DND-41 (cell line): ENCODE results near the gene MRPL17.

Source experiments
- ATAC-seq: fragments of 200-7000 bp; cut with Tn5 transposase; 3 replicates; pipeline ENCODE4 v1.9.1; 2021; ENCODE audit warnings: low read depth; ENCODE audit not compliant: insufficient read depth
- DNase-seq: peaks from one replicate; pipeline ENCODE4 v3.0.0-alpha.2; 2020
- H2AFZ ChIP-seq: 2 replicates; pipeline ENCODE4 v1.6.0; 2012; ENCODE audit warnings: low read depth, low read length
- H3K27ac ChIP-seq: 2 replicates; pipeline ENCODE4 v1.5.1; 2012; ENCODE audit warnings: low read length, inconsistent platforms
- H3K27me3 ChIP-seq: fragments of 200-600 bp; sonication (generic); 2 replicates; pipeline ENCODE4 v1.6.0; 2012; ENCODE audit warnings: low read length, mild to moderate bottlenecking, inconsistent platforms; ENCODE audit not compliant: insufficient read depth, poor library complexity
- H3K36me3 ChIP-seq: 2 replicates; pipeline ENCODE4 v1.5.1; 2012; ENCODE audit warnings: low read length, inconsistent platforms; ENCODE audit not compliant: insufficient read depth
- H3K4me1 ChIP-seq: 2 replicates; pipeline ENCODE4 v1.5.1; 2012; ENCODE audit warnings: mild to moderate bottlenecking, low read length; ENCODE audit not compliant: insufficient read depth
- H3K4me2 ChIP-seq: 2 replicates; pipeline ENCODE4 v1.6.0; 2012; ENCODE audit warnings: mild to moderate bottlenecking, moderate library complexity, low read length, inconsistent platforms; ENCODE audit not compliant: insufficient read depth
- H3K4me3 ChIP-seq, 2 experiments: fragments of 200-600 bp in 1 of 2; shearing (Covaris generic) in 1 of 2; 2 replicates each; pipeline ENCODE4 v1.5.1; 2012 to 2016; ENCODE audit warnings: inconsistent platforms in 2 of 2, low read length in 2 of 2, mild to moderate bottlenecking in 2 of 2, low read depth in 1 of 2, moderate library complexity in 1 of 2
- H3K79me2 ChIP-seq: 2 replicates; pipeline ENCODE4 v1.6.0; 2012; ENCODE audit warnings: low read length, inconsistent platforms; ENCODE audit not compliant: insufficient read depth
- H3K9ac ChIP-seq: 2 replicates; pipeline ENCODE4 v1.6.0; 2012; ENCODE audit warnings: low read depth, mild to moderate bottlenecking, inconsistent platforms, low read length, moderate library complexity
- H3K9me3 ChIP-seq: 2 replicates; pipeline ENCODE4 v1.5.1; 2012; ENCODE audit warnings: low read length, moderate library complexity, mild to moderate bottlenecking, inconsistent platforms; ENCODE audit not compliant: insufficient read depth, severe bottlenecking
- H4K20me1 ChIP-seq: 2 replicates; pipeline ENCODE4 v1.6.0; 2012; ENCODE audit warnings: low read length; ENCODE audit not compliant: insufficient read depth
- EZH2 ChIP-seq: IDR thresholded peaks from 3 replicates; pipeline ENCODE4 v1.6.1; 2012; ENCODE audit warnings: borderline replicate concordance, low read depth, mild to moderate bottlenecking, moderate library complexity, low read length, inconsistent platforms; ENCODE audit not compliant: severe bottlenecking
- TF ChIP-seq, protein P1 (sequence below): IDR thresholded peaks from 2 replicates; pipeline ENCODE4 v1.5.1; 2012; ENCODE audit warnings: borderline replicate concordance, low read length, moderate library complexity, mild to moderate bottlenecking; ENCODE audit not compliant: poor library complexity, severe bottlenecking; ENCODE audit errors: extremely low read depth

The MRPL17 gene

DNA sequence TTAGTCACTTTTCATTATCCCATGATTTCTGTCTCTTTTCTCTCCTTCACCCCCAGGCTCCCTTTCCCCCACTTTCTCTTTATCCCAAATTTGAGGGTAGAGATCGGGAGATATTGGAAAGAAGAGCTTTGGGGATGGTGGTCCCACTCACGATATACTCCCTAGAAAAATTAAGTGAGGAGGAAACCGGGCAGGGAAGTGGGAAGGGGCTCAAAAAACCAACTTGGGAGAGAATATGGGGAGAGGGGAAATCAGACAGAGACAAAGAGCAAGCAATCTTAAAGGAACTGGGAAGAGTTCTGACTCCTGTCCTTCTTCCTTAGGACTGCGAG, 26.6 kb downstream of the MRPL17 start:
- ATAC-seq (no peak), DNase-seq (no peak)
- no peak overlapping the region for H2AFZ ChIP-seq
- H3K27me3 ChIP-seq: no peaks in the 10 kb centered on the region
- H3K4me3 ChIP-seq: no peak overlapping the region
- no peak overlapping the region for H3K4me2 ChIP-seq
- no peaks in the 10 kb centered on the region for H3K79me2 ChIP-seq
- H3K9ac ChIP-seq: no peak overlapping the region
- no peaks in the 10 kb centered on the region for H3K36me3 ChIP-seq
- H4K20me1 ChIP-seq: no peaks in the 10 kb centered on the region
- H3K4me1 ChIP-seq: no peaks in the 10 kb centered on the region
- TF ChIP-seq EZH2: no peak
- TF ChIP-seq, protein P1, sequence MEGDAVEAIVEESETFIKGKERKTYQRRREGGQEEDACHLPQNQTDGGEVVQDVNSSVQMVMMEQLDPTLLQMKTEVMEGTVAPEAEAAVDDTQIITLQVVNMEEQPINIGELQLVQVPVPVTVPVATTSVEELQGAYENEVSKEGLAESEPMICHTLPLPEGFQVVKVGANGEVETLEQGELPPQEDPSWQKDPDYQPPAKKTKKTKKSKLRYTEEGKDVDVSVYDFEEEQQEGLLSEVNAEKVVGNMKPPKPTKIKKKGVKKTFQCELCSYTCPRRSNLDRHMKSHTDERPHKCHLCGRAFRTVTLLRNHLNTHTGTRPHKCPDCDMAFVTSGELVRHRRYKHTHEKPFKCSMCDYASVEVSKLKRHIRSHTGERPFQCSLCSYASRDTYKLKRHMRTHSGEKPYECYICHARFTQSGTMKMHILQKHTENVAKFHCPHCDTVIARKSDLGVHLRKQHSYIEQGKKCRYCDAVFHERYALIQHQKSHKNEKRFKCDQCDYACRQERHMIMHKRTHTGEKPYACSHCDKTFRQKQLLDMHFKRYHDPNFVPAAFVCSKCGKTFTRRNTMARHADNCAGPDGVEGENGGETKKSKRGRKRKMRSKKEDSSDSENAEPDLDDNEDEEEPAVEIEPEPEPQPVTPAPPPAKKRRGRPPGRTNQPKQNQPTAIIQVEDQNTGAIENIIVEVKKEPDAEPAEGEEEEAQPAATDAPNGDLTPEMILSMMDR: no peak
- no peak overlapping the region for H3K27ac ChIP-seq
- no peaks in the 10 kb centered on the region for H3K9me3 ChIP-seq

DNA sequence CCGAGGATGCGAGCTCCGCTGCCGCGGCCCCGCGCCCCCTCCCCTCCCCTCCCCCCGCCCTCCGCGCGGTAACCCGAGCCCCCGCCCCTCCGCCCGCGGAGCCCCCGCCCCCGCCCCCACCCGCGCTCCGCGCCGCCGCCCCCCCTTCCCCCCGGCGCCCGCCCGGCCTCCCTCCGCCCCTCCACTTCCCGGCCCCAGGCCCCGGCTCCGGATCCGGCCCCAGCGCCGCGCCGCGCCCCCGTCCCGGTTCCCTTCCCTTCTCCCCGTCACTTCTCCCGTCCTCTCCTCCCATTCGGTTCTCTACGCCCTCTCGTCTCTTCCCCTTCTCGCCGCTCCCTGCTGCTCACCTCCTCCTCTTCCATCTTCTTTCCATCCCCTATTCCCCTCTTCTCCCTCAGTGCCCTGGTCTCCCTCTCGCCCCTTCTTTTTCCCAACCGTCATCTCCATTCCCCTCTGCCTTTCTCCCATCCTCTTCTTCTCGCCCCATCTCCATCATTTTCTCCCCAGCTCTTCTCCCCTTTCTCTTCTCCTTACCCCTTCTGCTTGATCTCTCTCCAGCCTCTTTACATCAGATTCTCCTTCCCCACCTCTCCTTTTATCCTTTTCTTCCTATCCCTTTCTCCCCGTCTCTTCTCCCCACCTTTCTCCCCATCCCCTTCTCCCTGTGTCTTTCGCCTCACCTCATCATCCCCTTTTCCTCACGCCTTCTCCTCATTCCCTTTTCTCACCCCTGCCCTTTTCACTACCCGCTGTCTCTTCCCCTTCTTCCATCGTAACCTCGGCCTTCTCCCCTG, 27.2 kb downstream of the MRPL17 start, which contains the start of gene DCHS1:
DCHS1 (minus strand) TSS at position 20 of the 794 bp plus-strand sequence. CDS start 14,196 bp downstream, outside the sequence.
- Histone ChIP-seq H3K79me2 (no peaks in the 10 kb centered on the region), H3K9ac (no peak within 1 kb of the TSS), H3K27ac (no peak within 1 kb of the TSS), H3K27me3 (peaks cover 4% of the 10 kb centered on the region), H3K4me1 (no peaks in the 10 kb centered on the region), H4K20me1 (no peaks in the 10 kb centered on the region), H3K36me3 (no peaks in the 10 kb centered on the region), H2AFZ (no peak within 1 kb of the TSS), H3K9me3 (no peaks in the 10 kb centered on the region), H3K4me2 (no peak within 1 kb of the TSS), H3K4me3 (no peak within 1 kb of the TSS)
- DNase-seq (no peak), ATAC-seq (no peak)
- TF ChIP-seq EZH2: no peak
- TF ChIP-seq, protein P1: no peak

DNA sequence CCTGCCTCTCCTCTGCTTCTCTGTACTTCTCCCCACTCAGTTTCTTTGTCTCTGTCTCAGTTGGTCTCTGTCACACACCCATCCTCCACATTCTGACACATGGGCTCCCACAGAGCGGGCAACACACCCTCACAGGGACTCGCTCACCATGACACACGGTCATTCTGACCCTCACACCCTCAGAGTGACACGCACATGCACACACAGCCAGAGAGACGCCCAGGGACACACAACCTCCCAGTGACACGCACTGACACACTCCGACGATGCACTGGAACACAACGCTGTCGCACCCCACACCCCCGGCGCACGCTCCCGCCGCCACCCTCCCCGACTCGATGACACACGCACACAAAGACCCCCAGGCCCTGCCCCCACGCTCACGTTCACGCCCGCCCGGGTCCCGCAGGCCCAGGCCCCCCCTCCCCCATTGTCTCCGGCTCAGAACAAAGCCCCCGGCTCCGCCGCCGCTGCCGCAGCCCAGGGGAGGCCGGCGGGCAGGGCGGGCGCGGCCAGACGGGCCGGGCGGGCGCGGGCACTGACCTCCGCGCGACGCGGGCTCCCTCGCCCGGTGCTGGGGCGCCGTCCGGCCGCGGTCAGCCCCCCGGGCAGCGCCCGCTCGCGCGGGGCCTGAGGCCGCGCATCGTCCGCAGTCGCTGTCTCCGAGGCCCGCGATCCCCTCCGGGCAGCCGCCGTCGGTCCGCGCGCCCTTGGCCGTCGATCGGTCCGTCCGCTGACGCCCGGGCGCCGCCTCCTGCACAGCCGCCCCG, 27.9 kb downstream of the MRPL17 start:
- DNase-seq (no peak), ATAC-seq (no peak)
- H3K79me2 ChIP-seq: no peaks in the 10 kb centered on the region
- no peak overlapping the region for H3K4me2 ChIP-seq
- TF ChIP-seq EZH2: no peak
- TF ChIP-seq, protein P1: no peak
- no peaks in the 10 kb centered on the region for H3K36me3 ChIP-seq
- no peak overlapping the region for H2AFZ ChIP-seq
- H3K9ac ChIP-seq: no peak overlapping the region
- H4K20me1 ChIP-seq: no peaks in the 10 kb centered on the region
- H3K4me3 ChIP-seq: no peak overlapping the region
- H3K9me3 ChIP-seq: no peaks in the 10 kb centered on the region
- H3K27ac ChIP-seq: no peak overlapping the region
- H3K27me3 ChIP-seq: peaks cover 5% of the 10 kb centered on the region
- no peaks in the 10 kb centered on the region for H3K4me1 ChIP-seq
